ENCODE measurements around the gene TMEM47.

TMEM47 gene

DNA sequence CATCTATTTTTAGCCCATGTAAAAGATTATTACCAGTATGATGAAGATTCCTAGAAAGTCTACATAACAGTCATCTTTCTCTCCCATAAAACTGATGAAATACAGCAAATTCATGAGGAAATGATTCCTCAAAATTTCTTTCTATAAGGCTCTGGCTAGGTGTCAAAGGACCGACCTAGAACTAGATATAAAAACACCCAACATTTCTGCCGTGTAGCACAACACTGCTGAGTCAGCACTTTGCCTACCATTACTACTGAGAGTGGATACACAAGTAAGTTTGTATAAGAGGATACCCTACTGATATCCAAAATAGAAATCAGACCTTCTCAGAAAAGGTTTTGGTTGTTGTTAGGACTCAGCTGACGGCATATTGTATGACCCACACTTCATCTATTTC lies 24.7 kb downstream of the TMEM47 start:
- no peak overlapping the region for H3K4me3 ChIP-seq (ENCODE audit: control insufficient read depth, low read depth, low read length)
- TF ChIP-seq, protein P1, sequence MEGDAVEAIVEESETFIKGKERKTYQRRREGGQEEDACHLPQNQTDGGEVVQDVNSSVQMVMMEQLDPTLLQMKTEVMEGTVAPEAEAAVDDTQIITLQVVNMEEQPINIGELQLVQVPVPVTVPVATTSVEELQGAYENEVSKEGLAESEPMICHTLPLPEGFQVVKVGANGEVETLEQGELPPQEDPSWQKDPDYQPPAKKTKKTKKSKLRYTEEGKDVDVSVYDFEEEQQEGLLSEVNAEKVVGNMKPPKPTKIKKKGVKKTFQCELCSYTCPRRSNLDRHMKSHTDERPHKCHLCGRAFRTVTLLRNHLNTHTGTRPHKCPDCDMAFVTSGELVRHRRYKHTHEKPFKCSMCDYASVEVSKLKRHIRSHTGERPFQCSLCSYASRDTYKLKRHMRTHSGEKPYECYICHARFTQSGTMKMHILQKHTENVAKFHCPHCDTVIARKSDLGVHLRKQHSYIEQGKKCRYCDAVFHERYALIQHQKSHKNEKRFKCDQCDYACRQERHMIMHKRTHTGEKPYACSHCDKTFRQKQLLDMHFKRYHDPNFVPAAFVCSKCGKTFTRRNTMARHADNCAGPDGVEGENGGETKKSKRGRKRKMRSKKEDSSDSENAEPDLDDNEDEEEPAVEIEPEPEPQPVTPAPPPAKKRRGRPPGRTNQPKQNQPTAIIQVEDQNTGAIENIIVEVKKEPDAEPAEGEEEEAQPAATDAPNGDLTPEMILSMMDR (conservative IDR thresholded peaks at IDR 0.05; ENCODE audit: control insufficient read depth, insufficient read depth, low read depth, low read length): no peak
- DNase-seq (ENCODE audit: low read depth): no peak

DNA sequence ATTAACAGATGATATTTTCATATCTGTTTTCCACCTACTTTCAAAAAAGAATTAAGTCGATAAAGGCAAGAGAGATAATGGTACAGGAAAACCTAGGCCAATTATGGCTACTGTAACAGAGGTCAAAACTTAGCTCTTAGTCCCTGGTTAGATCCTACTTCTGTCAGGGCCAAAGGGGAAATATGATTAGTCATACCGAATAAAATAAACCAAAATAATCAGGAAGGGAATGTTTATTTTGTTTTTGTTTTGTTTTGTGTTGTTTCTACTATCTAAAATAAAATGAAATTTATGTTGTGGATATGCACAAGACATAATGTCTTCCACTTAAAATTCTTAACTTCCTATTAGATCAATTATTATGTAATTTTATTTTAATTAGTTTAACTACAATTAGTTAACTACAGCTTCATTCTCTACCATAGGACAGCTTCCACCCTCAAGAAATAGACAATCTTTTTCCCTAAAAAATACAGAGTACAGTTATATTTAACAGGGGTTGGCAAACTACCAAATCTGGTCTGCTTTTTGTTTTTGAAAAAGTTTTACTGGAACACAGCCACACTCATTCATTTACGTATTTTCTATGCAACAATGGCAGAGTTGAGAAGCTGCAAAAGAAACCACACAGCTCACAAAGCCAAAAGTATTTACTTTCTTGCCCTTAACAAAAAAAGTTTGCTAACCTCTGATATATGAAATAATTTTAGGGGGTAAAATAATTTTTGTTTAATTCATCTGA lies 25.4 kb downstream of the TMEM47 start:
- DNase-seq (ENCODE audit: low read depth): peak; percentile 49
- no peak overlapping the region for H3K4me3 ChIP-seq (ENCODE audit: control insufficient read depth, low read depth, low read length)
- TF ChIP-seq, protein P1 (conservative IDR thresholded peaks at IDR 0.05; ENCODE audit: control insufficient read depth, insufficient read depth, low read depth, low read length): no peak

DNA sequence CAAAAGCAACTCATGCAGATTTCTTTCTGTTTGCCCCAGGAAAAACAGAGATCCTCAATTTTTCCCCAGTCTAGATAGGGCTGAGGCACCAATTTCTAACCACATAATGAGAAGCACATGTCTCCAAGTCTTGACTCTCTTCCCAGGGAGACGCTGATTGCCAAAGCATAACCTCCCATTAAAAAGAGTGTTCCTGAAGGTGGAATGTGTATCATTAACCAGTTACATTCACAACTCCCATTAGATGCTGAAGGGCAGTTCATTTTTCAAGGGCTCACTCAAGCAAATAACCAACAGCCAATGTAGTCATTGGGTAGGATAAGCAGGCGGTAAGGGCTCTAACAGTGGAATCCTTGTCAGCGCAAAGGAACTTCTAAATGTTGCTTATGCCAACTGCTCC lies 27.5 kb downstream of the TMEM47 start:
- H3K4me3 ChIP-seq (ENCODE audit: control insufficient read depth, low read depth, low read length): no peak overlapping the region
- DNase-seq (ENCODE audit: low read depth): peak; percentile 68
- TF ChIP-seq, protein P1 (conservative IDR thresholded peaks at IDR 0.05; ENCODE audit: control insufficient read depth, insufficient read depth, low read depth, low read length): no peak

DNA sequence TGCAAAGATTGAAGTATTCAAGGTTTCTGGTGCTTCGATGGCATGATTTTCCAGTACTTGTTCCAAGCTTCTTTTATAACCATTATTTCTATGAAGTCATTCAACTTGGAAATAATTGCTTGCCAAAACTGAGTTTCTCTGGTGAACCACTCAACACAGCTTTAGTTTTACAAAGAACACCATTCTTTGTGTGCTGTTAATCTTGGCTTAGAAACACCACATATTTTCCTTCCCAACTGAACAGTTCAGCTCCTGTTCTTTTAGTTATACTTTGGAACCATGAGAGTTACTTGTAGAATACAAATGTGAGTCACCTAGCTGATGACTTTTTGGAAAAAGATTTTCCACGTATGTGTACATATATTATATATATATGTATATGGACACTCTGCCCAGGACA lies 32.7 kb downstream of the TMEM47 start:
- no peak for DNase-seq (ENCODE audit: low read depth)
- TF ChIP-seq, protein P1 (conservative IDR thresholded peaks at IDR 0.05; ENCODE audit: control insufficient read depth, insufficient read depth, low read depth, low read length): no peak
- H3K4me3 ChIP-seq (ENCODE audit: control insufficient read depth, low read depth, low read length): no peak overlapping the region

DNA sequence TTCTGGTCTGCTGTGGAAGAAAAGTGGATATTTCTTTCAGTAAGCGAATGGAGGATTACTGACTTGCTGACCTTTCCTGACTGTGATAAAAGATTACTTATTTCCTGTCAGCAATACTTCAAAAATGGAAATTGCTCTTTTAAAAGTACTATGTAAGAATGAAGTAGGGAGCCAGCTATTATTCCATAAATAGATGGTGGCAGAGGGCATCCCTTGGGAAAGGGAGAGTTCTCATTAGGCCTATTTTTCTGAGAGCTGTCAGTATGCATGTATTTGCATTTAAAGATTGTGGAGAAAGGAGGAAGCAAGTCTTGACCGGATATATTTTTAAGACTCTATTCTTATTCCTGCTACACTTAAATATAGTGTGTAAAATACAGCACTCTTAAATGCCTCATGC lies 37.2 kb downstream of the TMEM47 start:
- TF ChIP-seq, protein P1 (conservative IDR thresholded peaks at IDR 0.05; ENCODE audit: control insufficient read depth, insufficient read depth, low read depth, low read length): no peak
- H3K4me3 ChIP-seq (ENCODE audit: control insufficient read depth, low read depth, low read length): no peak overlapping the region
- no peak for DNase-seq (ENCODE audit: low read depth)

DNA sequence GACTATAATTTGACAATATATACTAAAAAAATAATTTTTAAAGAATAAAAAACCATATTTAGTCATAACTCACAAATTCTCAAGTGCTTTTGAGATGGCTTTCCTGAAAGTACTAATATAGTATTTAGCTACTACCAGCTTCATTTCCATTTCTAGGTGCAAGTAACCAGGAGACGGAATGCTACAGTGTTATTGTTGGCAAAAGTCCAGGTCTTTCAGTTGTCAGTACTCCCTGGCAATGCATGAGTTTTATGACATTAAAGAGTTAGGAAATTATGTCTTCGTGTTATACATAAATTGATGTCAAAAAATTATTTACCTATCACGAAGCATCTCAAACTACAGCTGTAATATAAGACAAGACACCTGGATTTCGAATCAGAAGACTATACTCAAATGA lies 45.0 kb downstream of the TMEM47 start:
- no peak for DNase-seq (ENCODE audit: low read depth)
- no peak overlapping the region for H3K4me3 ChIP-seq (ENCODE audit: control insufficient read depth, low read depth, low read length)
- TF ChIP-seq, protein P1 (conservative IDR thresholded peaks at IDR 0.05; ENCODE audit: control insufficient read depth, insufficient read depth, low read depth, low read length): no peak

Measured in fibroblast of mammary gland (primary cell).